ENCODE results near the gene LCE2D.

Gene LCE2D

GRCh38 chr1:152699746-152700145 is 36.6 kb downstream of the LCE2D start:
- DNase-seq = no peak

GRCh38 chr1:152707860-152708259 is 44.7 kb downstream of the LCE2D start, which contains the start of gene LCE4A:
LCE4A (plus strand) TSS chr1:152708160; CDS start chr1:152709076, 916 bp downstream.
- DNase-seq = no peak

Measured in NCI-H1092 (cell line).